ENCODE measurements around the gene BACE1.

DNA sequence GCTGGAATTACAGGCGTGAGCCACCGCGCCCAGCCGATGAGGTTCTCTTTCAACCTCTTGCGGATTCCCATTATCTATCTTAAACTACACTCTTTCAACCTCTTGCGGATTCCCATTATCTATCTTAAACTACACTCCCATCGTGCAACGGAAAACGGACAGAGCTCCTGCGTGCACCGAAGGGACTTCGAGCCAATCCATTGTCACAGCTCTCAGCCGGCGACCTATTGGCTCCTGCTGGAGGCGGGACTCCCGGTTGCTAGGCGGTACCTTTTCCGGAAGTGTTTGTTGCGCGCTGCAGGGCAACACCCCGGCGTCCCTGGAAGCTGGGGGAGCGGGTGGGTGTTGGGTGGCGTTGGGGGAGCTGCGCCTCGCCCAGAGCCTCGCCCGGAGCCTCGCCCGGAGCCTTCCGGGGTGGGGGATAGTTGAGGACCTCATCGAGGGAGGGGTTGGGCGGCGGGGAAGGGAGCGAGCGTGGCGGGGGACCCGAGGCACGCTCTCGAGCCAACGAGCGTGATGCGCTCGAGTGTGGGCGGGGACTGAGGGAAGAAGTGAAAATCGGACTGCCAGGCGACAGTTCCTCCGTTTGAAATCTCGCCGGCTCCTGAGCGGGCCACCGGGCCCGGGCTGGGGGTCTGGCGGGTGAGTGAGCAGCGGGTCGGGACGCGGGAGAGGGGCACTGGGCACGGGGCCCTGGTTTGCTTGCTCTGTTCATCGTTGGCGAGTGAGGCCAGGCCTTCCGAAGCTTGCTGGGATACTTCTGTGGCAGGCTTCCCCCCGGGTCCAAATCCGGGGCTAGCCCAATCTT, 11.7 kb upstream of the BACE1 start, which contains the start of gene CEP164:
- TF ChIP-seq, protein P1, sequence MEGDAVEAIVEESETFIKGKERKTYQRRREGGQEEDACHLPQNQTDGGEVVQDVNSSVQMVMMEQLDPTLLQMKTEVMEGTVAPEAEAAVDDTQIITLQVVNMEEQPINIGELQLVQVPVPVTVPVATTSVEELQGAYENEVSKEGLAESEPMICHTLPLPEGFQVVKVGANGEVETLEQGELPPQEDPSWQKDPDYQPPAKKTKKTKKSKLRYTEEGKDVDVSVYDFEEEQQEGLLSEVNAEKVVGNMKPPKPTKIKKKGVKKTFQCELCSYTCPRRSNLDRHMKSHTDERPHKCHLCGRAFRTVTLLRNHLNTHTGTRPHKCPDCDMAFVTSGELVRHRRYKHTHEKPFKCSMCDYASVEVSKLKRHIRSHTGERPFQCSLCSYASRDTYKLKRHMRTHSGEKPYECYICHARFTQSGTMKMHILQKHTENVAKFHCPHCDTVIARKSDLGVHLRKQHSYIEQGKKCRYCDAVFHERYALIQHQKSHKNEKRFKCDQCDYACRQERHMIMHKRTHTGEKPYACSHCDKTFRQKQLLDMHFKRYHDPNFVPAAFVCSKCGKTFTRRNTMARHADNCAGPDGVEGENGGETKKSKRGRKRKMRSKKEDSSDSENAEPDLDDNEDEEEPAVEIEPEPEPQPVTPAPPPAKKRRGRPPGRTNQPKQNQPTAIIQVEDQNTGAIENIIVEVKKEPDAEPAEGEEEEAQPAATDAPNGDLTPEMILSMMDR (IDR thresholded peaks at IDR 0.05; ENCODE audit: low read depth, low read length, poor library complexity, severe bottlenecking) = no peak
- no peak for TF ChIP-seq EZH2phosphoT487 (IDR thresholded peaks at IDR 0.05; ENCODE audit: borderline replicate concordance, low read length)

All from DOHH2 (cell line).